CD4-positive, alpha-beta T cell treated with Interleukin-21 for 1 hour (primary cell): Measurements from ENCODE around the gene AR.
"Not testable (repeated sequence)": the region's sequence is repeated elsewhere in the genome, so short reads cannot be mapped to it uniquely, and the experiment has no call there.

Experiments used
- DNase-seq: peaks from one replicate; pipeline ENCODE4 v3.0.0-alpha.2; 2020

The AR gene

GRCh38 chrX:67637293-67637692 lies 93.5 kb downstream of the AR start:
- not testable (repeated sequence) for DNase-seq

- no peak for DNase-seq
Observed at GRCh38 chrX:67648361-67648760, 104.5 kb downstream of the AR start.

GRCh38 chrX:67651437-67652142 lies 107.8 kb downstream of the AR start:
- DNase-seq: no peak

GRCh38 chrX:67652543-67652942 lies 108.7 kb downstream of the AR start:
- no peak for DNase-seq

GRCh38 chrX:67654301-67654700 lies 110.5 kb downstream of the AR start:
- DNase-seq: no peak

- no peak for DNase-seq
Observed at GRCh38 chrX:67665583-67665982, 121.8 kb downstream of the AR start.

GRCh38 chrX:67670717-67671116 lies 126.9 kb downstream of the AR start:
- not testable (repeated sequence) for DNase-seq

GRCh38 chrX:67673741-67674274 lies 130.0 kb downstream of the AR start:
- no peak for DNase-seq

GRCh38 chrX:67674741-67675140 lies 130.9 kb downstream of the AR start:
- DNase-seq: no peak

- DNase-seq: no peak
Observed at GRCh38 chrX:67684136-67684535, 140.3 kb downstream of the AR start.

GRCh38 chrX:67692246-67692645 lies 148.4 kb downstream of the AR start:
- no peak for DNase-seq

- DNase-seq: no peak
Observed at GRCh38 chrX:67693928-67694327, 150.1 kb downstream of the AR start.

GRCh38 chrX:67697452-67697851 lies 153.6 kb downstream of the AR start:
- no peak for DNase-seq

GRCh38 chrX:67700602-67701001 lies 156.8 kb downstream of the AR start:
- no peak for DNase-seq

GRCh38 chrX:67714004-67714403 lies 170.2 kb downstream of the AR start:
- DNase-seq: no peak

- no peak for DNase-seq
Observed at GRCh38 chrX:67717571-67717970, 173.8 kb downstream of the AR start.

- DNase-seq: no peak
Observed at GRCh38 chrX:67718926-67719325, 175.1 kb downstream of the AR start.

- no peak for DNase-seq
Observed at GRCh38 chrX:67720344-67720743, 176.5 kb downstream of the AR start.

GRCh38 chrX:67721321-67721720 lies 177.5 kb downstream of the AR start:
- DNase-seq: no peak

GRCh38 chrX:67723580-67724351 lies 179.9 kb downstream of the AR start:
- no peak for DNase-seq

- DNase-seq: no peak
Observed at GRCh38 chrX:67724359-67725110, 180.7 kb downstream of the AR start.

- DNase-seq: no peak
Observed at GRCh38 chrX:67725471-67725870, 181.7 kb downstream of the AR start.

GRCh38 chrX:67726018-67726417 lies 182.2 kb downstream of the AR start:
- no peak for DNase-seq

GRCh38 chrX:67727576-67727975 lies 183.8 kb downstream of the AR start:
- no peak for DNase-seq
